HG03108 (cell line): ENCODE measurements around the gene HIPK3.
"Not testable (repeated sequence)": the region's sequence is repeated elsewhere in the genome, so short reads cannot be mapped to it uniquely, and the experiment has no call there.

Experiments used
- ATAC-seq: cut with Tn5 transposase; IDR thresholded peaks from one replicate; pipeline ENCODE4 v1.9.1; 2021; ENCODE audit warnings: moderate library complexity; ENCODE audit not compliant: unreplicated experiment

HIPK3 gene

GRCh38 chr11:33350287-33350686 is 93.1 kb downstream of the HIPK3 start:
- no peak for ATAC-seq

GRCh38 chr11:33358150-33358831 is 101.1 kb downstream of the HIPK3 start:
- ATAC-seq, result no peak

GRCh38 chr11:33360642-33361041 is 103.5 kb downstream of the HIPK3 start:
- no peak for ATAC-seq

- ATAC-seq, result no peak
Measured at GRCh38 chr11:33362051-33362910, 105.1 kb downstream of the HIPK3 start.

- ATAC-seq, result no peak
Measured at GRCh38 chr11:33366918-33367317, 109.7 kb downstream of the HIPK3 start.

GRCh38 chr11:33368475-33368874 is 111.3 kb downstream of the HIPK3 start:
- not testable (repeated sequence) for ATAC-seq

GRCh38 chr11:33368931-33369330 is 111.8 kb downstream of the HIPK3 start:
- no peak for ATAC-seq

- ATAC-seq, result no peak
Measured at GRCh38 chr11:33373636-33374035, 116.5 kb downstream of the HIPK3 start.

- ATAC-seq, result no peak
Measured at GRCh38 chr11:33375236-33375635, 118.1 kb downstream of the HIPK3 start.

GRCh38 chr11:33375688-33376311 is 118.6 kb downstream of the HIPK3 start, which contains the start of gene KIAA1549L:
Gene KIAA1549L, plus strand, starts transcription at chr11:33376108.
- ATAC-seq, result no peak

GRCh38 chr11:33376331-33377310 is 119.4 kb downstream of the HIPK3 start:
- no peak for ATAC-seq

- ATAC-seq, result no peak
Measured at GRCh38 chr11:33377412-33378370, 120.5 kb downstream of the HIPK3 start.

GRCh38 chr11:33379947-33380346 is 122.8 kb downstream of the HIPK3 start:
- ATAC-seq, result peak; percentile 64

GRCh38 chr11:33383075-33383919 is 126.1 kb downstream of the HIPK3 start:
- ATAC-seq, result no peak

GRCh38 chr11:33383920-33384209 is 126.7 kb downstream of the HIPK3 start:
- no peak for ATAC-seq

- no peak for ATAC-seq
Measured at GRCh38 chr11:33384220-33384619, 127.0 kb downstream of the HIPK3 start.

GRCh38 chr11:33387581-33387980 is 130.4 kb downstream of the HIPK3 start:
- peak; percentile 30 for ATAC-seq

GRCh38 chr11:33387996-33388395 is 130.8 kb downstream of the HIPK3 start:
- peak; percentile 53 for ATAC-seq
